Measurements from ENCODE around the gene GALNT2. TPM values are rescaled to one million over a fixed set of nuclear protein-coding genes. Genes with fewer than 3 reads are reported as not detected.

Gene GALNT2
- total and polyA plus RNA-seq, 2 of the 4 experiments (the other 2 are of a cell fraction): 50.4 to 189 TPM

GRCh38 chr1:230222678-230223077 is 155.6 kb downstream of the GALNT2 start:
- POLR2A ChIA-PET (ENCODE audit: unreplicated experiment): no interaction called here
- BruUV-seq (replicated peaks): no TSS peak
- H3K14ac ChIP-seq (replicated peaks; ENCODE audit: low read depth, low read length): no peak overlapping the region
- H3K56ac ChIP-seq (ENCODE audit: extremely low read depth, insufficient read depth, low read length): no peak overlapping the region
- no peaks in the 10 kb centered on the region for H3K4me1 ChIP-seq (ENCODE audit: control insufficient read depth, insufficient read depth, low read length)
- H2BK20ac ChIP-seq (ENCODE audit: low read depth, low read length): no peak overlapping the region
- H3K18ac ChIP-seq (ENCODE audit: low read depth, low read length): no peak overlapping the region
- intact Hi-C loops (cut with micrococcal nuclease) (no loop called here), dilution Hi-C loops (cut with HindIII; ENCODE audit: low sequenced_read_pairs, unreplicated experiment) (no loop called here), in situ Hi-C loops (cut with MboI; ENCODE audit: low sequenced_read_pairs) (no loop called here)
- H4K20me1 ChIP-seq (ENCODE audit: insufficient read depth, low read length): peaks cover 33% of the 10 kb centered on the region
- H3K27me3 ChIP-seq (ENCODE audit: control insufficient read depth, insufficient read depth, low read length): no peaks in the 10 kb centered on the region
- ATAC-seq (ENCODE audit: low read depth) (no peak), DNase-seq (no peak)
- no peak overlapping the region for H2BK120ac ChIP-seq (ENCODE audit: low read depth, low read length)
- no peak overlapping the region for H4K8ac ChIP-seq (ENCODE audit: low read depth in 2 of 2, low read length in 2 of 2)
- H3K4ac ChIP-seq (ENCODE audit: low read depth, low read length): no peak overlapping the region
- no peak overlapping the region for H4K91ac ChIP-seq (ENCODE audit: insufficient read depth, low read depth, low read length)
- no peak overlapping the region for H3K4me2 ChIP-seq (ENCODE audit: low read depth, low read length)
- H4K5ac ChIP-seq (ENCODE audit: low read depth, low read length): no peak overlapping the region
- no peak overlapping the region for H2BK5ac ChIP-seq (ENCODE audit: low read depth, low read length, poor library complexity, severe bottlenecking)
- no peak for TF ChIP-seq ELK1 (IDR thresholded peaks at IDR 0.05; ENCODE audit: borderline replicate concordance, low read depth, low read length)
- 0 out of 2 replicates have a peak, but pooled peaks have one; percentile 6 for TF ChIP-seq CTCF (conservative IDR thresholded peaks at IDR 0.05; ENCODE audit: low read depth, low read length)
- no peak for TF ChIP-seq FOS (IDR thresholded peaks at IDR 0.05; ENCODE audit: low read depth, low read length)
- no peak for TF ChIP-seq CHD1 (IDR thresholded peaks at IDR 0.05; ENCODE audit: low read depth, low read length)
- TF ChIP-seq RAD21 (IDR thresholded peaks at IDR 0.05; ENCODE audit: low read length): 0 out of 2 replicates have a peak, but pooled peaks have one; percentile 4
- no peaks in the 10 kb centered on the region for H3K9me3 ChIP-seq (ENCODE audit: control insufficient read depth, insufficient read depth, low read length)
- no peak overlapping the region for H2AK5ac ChIP-seq (ENCODE audit: low read depth, low read length)
- H3K4me3 ChIP-seq (ENCODE audit: insufficient read depth, low read depth, low read length): no peak overlapping the region
- H2AK9ac ChIP-seq (replicated peaks; ENCODE audit: low read depth, low read length, poor library complexity): no peak overlapping the region
- peaks cover 25 to 46% of the 10 kb centered on the region in 2 experiments for H3K79me1 ChIP-seq (ENCODE audit: low read depth in 1 of 2, low read length in 2 of 2)
- WGBS, 2 experiments (ENCODE audit: extremely low coverage in 2 of 2, insufficient read length in 1 of 2): no CpG with 5 or more reads among the region's 2 CpGs
- H3K23ac ChIP-seq (ENCODE audit: low read depth, low read length): no peak overlapping the region
- H3K9me1 ChIP-seq (ENCODE audit: insufficient read depth, low read length): 0 out of 2 replicates have a peak, but pooled peaks cover 18% of the 10 kb centered on the region
- peaks cover 3% of the 10 kb centered on the region; the same call in 1 of the 2 replicates for H3K36me3 ChIP-seq (ENCODE audit: control insufficient read depth, insufficient read depth, low read length)
- no peak overlapping the region for H2AFZ ChIP-seq (replicated peaks; ENCODE audit: low read length, poor library complexity)
- H2BK15ac ChIP-seq (ENCODE audit: low read depth, low read length): no peak overlapping the region
- no peak overlapping the region for H3K9ac ChIP-seq (ENCODE audit: low read depth, low read length)
- no peak overlapping the region for H3K27ac ChIP-seq (ENCODE audit: insufficient read depth, low read length)
- CTCF ChIA-PET: no interaction called here

Data from IMR-90 (cell line).